H1 (cell line): ENCODE results near the gene FBXL5. TPM values are rescaled to one million over a fixed set of nuclear protein-coding genes. Genes with fewer than 3 reads are reported as not detected.

Experiments
- ATF3 ChIP-seq: IDR thresholded peaks from 2 replicates; pipeline ENCODE4 v1.6.1; 2011; ENCODE audit warnings: low read depth, mild to moderate bottlenecking, low read length; ENCODE audit not compliant: insufficient read depth
- BRCA1 ChIP-seq: IDR thresholded peaks from 2 replicates; pipeline ENCODE4 v1.6.1; 2012; ENCODE audit warnings: low read depth, low read length, improper control_type of control experiment
- CTCF ChIP-seq, 3 experiments: IDR thresholded peaks; 1 replicate in 2 of 3; 2 replicates in 1 of 3; pipeline versions ENCODE4 v1.5.1 to v1.6.1; 2011; ENCODE audit warnings: low read length in 3 of 3, mild to moderate bottlenecking in 3 of 3, inconsistent platforms in 2 of 3, low read depth in 1 of 3, moderate library complexity in 1 of 3; ENCODE audit not compliant: insufficient read depth in 1 of 3; ENCODE audit errors: control extremely low read depth in 1 of 3
- NANOG ChIP-seq: IDR thresholded peaks from 2 replicates; pipeline ENCODE4 v1.6.1; 2011; ENCODE audit warnings: low read length, low read depth, mild to moderate bottlenecking, inconsistent platforms; ENCODE audit not compliant: insufficient read depth, poor library complexity, severe bottlenecking
- NRF1 ChIP-seq: IDR thresholded peaks from 2 replicates; pipeline ENCODE4 v1.6.1; 2011; ENCODE audit warnings: mild to moderate bottlenecking, low read depth, low read length, improper control_type of control experiment
- POLR2AphosphoS5 ChIP-seq: IDR thresholded peaks from 2 replicates; pipeline ENCODE4 v1.6.1; 2011; ENCODE audit warnings: low read depth, low read length
- RAD21 ChIP-seq, 2 experiments: IDR thresholded peaks in 1 of 2; conservative IDR thresholded peaks in 1 of 2; 2 replicates each; pipeline ENCODE4 v1.6.1; 2011; ENCODE audit warnings: low read depth in 2 of 2, low read length in 2 of 2, improper control_type of control experiment in 1 of 2, inconsistent platforms in 1 of 2, mild to moderate bottlenecking in 1 of 2, moderate library complexity in 1 of 2
- RNF2 ChIP-seq: fragments of 200-900, 300-1000 bp; sonication (generic); IDR thresholded peaks from 2 replicates; pipeline ENCODE4 v1.7.1; 2016; ENCODE audit warnings: borderline replicate concordance, low read depth, mild to moderate bottlenecking, antibody characterized with exemption, low read length; ENCODE audit not compliant: poor library complexity, severe bottlenecking; ENCODE audit errors: missing control alignments
- SRF ChIP-seq: IDR thresholded peaks from 2 replicates; pipeline ENCODE4 v1.6.1; 2011; ENCODE audit warnings: mild to moderate bottlenecking, low read depth, low read length, moderate library complexity
- SUZ12 ChIP-seq: fragments of 200-600 bp; sonication (generic); IDR thresholded peaks from 2 replicates; pipeline ENCODE4 v1.6.1; 2012; ENCODE audit warnings: mild to moderate bottlenecking, inconsistent platforms, low read length, moderate library complexity, mixed read lengths
- YY1 ChIP-seq: IDR thresholded peaks from 2 replicates; pipeline ENCODE4 v1.6.1; 2011; ENCODE audit warnings: low read depth, mild to moderate bottlenecking, low read length
- ZNF274 ChIP-seq: IDR thresholded peaks from 2 replicates; pipeline ENCODE4 v1.7.0; 2012; ENCODE audit warnings: low read length, borderline replicate concordance; ENCODE audit errors: extremely low read depth
- polyA plus RNA-seq, 7 experiments: library from polyadenylated mRNA; depleted of rRNA in 3 of 7; stranded (reverse) in 5 of 7; unstranded in 2 of 7; fragments of >200 nt in 5 of 7; fragments of 200-250 nt in 2 of 7; gene quantifications; 1 replicate in 5 of 7; 2 replicates in 1 of 7; 4 replicates in 1 of 7; pipeline versions ENCODE4 v1.2.1 to v1.2.3, GENCODE V29; 2011 to 2013; ENCODE audit warnings: missing spikeins in 2 of 7, mixed read lengths in 2 of 7
- total RNA-seq: library from RNA; stranded (reverse); fragmentation: NEBNext Ultra II Directional; extraction: Animal tissue kit (Norgen Biotek cat#: 25700); gene quantifications from 2 replicates; pipeline ENCODE4 v1.2.1, GENCODE V29; 2021

Gene FBXL5
- total and polyA plus RNA-seq, 2 of the 8 experiments (the other 6 are each of a cell fraction or from before 2014, with no cell fraction given): 34.6 to 62.7 TPM

- TF ChIP-seq SUZ12: no peak
- no peak for TF ChIP-seq POLR2AphosphoS5
- TF ChIP-seq NANOG: no peak
- TF ChIP-seq ATF3: no peak
- TF ChIP-seq YY1: no peak
- peak; percentile 84 for TF ChIP-seq SRF
- TF ChIP-seq CTCF (IDR thresholded peaks at IDR 0.05; ENCODE audit: control extremely low read depth in 1 of 3, insufficient read depth in 1 of 3, low read depth in 1 of 3, low read length in 3 of 3): no peak
- no peak for TF ChIP-seq NRF1
- no peak for TF ChIP-seq BRCA1
- no peak for TF ChIP-seq RNF2
- TF ChIP-seq RAD21 (IDR thresholded peaks at IDR 0.05 in 1 of 2, conservative IDR thresholded peaks at IDR 0.05 in 1 of 2; ENCODE audit: low read depth in 2 of 2, low read length in 2 of 2): no peak
- TF ChIP-seq ZNF274: no peak
These were observed 22.4 kb upstream of the FBXL5 start (continued) for GRCh38 chr4:15677507-15677988.
